ENCODE measurements around the gene SCAANT1. TPM values are rescaled to one million over a fixed set of nuclear protein-coding genes. Genes with fewer than 3 reads are reported as not detected.

The SCAANT1 gene
- total RNA-seq, 3 donors from 2014 or later (not counting 1 experiment from before 2014, with no cell fraction given) = 3.6 to 8.0 TPM; not detected in 1

DNA sequence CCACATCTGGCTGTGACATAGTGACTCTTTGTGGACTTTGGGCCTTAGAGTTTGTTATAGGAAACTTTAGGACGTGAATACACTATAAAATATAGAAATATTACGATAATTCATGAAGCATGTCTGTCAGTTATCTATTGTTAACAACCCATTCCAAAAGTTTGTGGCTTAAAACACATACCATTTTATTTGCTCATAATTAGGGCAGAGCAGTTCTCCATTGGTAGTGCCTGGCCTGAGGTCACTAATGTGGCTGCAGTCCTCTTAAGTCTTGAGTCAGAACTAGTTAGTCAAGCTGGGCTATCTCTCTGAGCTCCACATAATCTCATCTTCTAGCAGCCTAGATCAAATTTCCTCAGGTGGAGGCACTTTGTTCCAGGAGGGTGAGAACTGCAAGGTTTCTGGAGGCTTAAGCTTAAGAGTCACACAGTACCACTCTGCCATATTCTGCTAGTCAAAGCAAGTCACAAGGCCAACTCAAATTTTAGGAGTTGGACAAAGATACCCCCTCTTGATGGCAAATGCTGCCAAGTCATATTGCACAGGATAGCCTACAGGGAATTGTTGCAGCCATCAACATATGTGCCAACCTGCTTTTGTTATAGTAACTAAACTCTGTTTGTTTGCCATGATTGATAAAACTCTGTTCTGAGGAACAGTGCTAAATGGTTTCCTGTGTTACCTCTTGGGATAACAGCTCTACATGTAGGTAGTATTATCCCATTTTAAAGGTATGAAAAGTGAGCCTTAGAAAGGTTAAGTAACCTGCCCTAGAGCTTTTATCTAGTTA is 39.9 kb downstream of the SCAANT1 start:
- Histone ChIP-seq H3K27me3 (ENCODE audit: control insufficient read depth, insufficient read depth, low read length) (no peaks in the 10 kb centered on the region), H3K4me1 (ENCODE audit: control insufficient read depth, insufficient read depth, low read length) (peaks cover 8% of the 10 kb centered on the region), H3K36me3 (ENCODE audit: control insufficient read depth, insufficient read depth, low read length) (no peaks in the 10 kb centered on the region), H3K9me3 (ENCODE audit: control insufficient read depth, insufficient read depth, low read length) (no peaks in the 10 kb centered on the region), H3K4me3 (ENCODE audit: low read length) (no peak overlapping the region), H3K27ac (ENCODE audit: low read length) (no peak overlapping the region)
- DNase-seq = no peak
- no peak overlapping the region for H3K27ac Mint-ChIP-seq
- peaks cover 37 to 52% of the 10 kb centered on the region in 2 donors for H3K4me1 Mint-ChIP-seq
- intact Hi-C loops (cut with micrococcal nuclease) = no loop called here
- no peak for ATAC-seq
- no peaks in the 10 kb centered on the region for H3K36me3 Mint-ChIP-seq
- WGBS (ENCODE audit: insufficient coverage) = 100% methylated on average over 1 of the region's 2 CpGs
- TF ChIP-seq, protein P1, sequence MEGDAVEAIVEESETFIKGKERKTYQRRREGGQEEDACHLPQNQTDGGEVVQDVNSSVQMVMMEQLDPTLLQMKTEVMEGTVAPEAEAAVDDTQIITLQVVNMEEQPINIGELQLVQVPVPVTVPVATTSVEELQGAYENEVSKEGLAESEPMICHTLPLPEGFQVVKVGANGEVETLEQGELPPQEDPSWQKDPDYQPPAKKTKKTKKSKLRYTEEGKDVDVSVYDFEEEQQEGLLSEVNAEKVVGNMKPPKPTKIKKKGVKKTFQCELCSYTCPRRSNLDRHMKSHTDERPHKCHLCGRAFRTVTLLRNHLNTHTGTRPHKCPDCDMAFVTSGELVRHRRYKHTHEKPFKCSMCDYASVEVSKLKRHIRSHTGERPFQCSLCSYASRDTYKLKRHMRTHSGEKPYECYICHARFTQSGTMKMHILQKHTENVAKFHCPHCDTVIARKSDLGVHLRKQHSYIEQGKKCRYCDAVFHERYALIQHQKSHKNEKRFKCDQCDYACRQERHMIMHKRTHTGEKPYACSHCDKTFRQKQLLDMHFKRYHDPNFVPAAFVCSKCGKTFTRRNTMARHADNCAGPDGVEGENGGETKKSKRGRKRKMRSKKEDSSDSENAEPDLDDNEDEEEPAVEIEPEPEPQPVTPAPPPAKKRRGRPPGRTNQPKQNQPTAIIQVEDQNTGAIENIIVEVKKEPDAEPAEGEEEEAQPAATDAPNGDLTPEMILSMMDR (IDR thresholded peaks at IDR 0.05) = no peak
- no peaks in the 10 kb centered on the region for H3K9me3 Mint-ChIP-seq
- H3K27me3 Mint-ChIP-seq (ENCODE audit: low read depth in 2 of 2) = no peaks in the 10 kb centered on the region
- H3K4me3 Mint-ChIP-seq = no peak overlapping the region

DNA sequence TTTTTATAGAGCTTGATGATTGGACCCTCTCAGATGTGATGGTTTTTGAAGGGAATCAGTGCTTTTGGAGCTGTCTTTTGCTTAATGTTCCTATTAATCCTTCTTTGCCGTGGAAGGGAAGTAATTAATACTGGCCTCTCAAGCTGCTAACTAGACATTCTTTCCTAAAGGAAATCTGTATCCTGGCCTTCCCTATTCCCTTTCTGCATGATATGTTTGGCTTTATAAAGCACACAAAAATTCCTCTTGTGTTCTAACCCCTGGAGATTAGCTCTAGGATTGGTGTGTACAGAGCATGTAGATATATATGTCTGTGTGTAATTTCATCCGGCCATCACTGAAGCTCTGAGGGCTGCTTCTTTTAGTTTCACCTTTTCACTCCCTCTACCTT is 41.6 kb downstream of the SCAANT1 start:
- TF ChIP-seq, protein P1 (IDR thresholded peaks at IDR 0.05) = no peak
- Histone ChIP-seq H3K9me3 (ENCODE audit: control insufficient read depth, insufficient read depth, low read length) (no peaks in the 10 kb centered on the region), H3K27ac (ENCODE audit: low read length) (no peak overlapping the region), H3K27me3 (ENCODE audit: control insufficient read depth, insufficient read depth, low read length) (no peaks in the 10 kb centered on the region), H3K4me3 (ENCODE audit: low read length) (no peak overlapping the region), H3K4me1 (ENCODE audit: control insufficient read depth, insufficient read depth, low read length) (peaks cover 6% of the 10 kb centered on the region), H3K36me3 (ENCODE audit: control insufficient read depth, insufficient read depth, low read length) (peaks cover 2% of the 10 kb centered on the region)
- Mint-ChIP-seq H3K27ac (no peak overlapping the region), H3K9me3 (no peaks in the 10 kb centered on the region), H3K27me3 (ENCODE audit: low read depth in 2 of 2) (no peaks in the 10 kb centered on the region), H3K36me3 (no peaks in the 10 kb centered on the region), H3K4me1 (peaks cover 36 to 45% of the 10 kb centered on the region in 2 donors), H3K4me3 (no peak overlapping the region)
- DNase-seq (no peak), ATAC-seq (no peak)
- intact Hi-C loops (cut with micrococcal nuclease) = no loop called here
- 60% methylated on average over 1 of the region's 2 CpGs for WGBS (ENCODE audit: insufficient coverage)

DNA sequence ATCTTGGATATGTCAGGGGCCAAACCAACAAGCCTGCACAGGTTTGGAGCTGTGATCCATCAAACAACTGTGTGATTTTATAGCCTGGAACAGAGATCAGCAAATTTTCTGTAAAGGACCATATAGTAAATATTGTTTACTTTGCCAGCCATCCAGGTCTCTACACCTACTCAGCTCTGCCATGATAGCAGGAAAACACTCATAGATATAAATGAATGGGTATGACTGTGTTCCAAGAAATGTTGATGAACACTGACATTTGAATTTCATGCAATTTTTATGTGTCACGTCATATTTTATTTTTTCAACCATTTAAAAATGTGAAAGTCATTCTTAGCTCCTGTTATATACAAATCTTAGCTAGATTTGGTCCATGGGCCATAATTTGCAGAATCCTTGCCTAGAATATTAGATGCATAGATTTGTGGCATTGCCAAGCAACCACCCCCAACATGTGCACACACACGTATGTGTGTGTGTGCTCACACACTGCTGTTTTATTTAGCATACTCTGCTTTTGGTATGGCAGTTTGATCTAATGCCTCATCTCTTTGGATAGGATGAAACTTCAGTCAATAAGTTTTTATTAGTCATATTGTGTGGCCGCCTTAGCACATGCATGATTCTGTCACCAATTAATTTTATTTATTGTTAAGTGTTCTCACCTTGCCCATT is 42.1 kb downstream of the SCAANT1 start:
- H3K4me1 ChIP-seq (ENCODE audit: control insufficient read depth, insufficient read depth, low read length) = peaks cover 7% of the 10 kb centered on the region
- DNase-seq = no peak
- H3K9me3 ChIP-seq (ENCODE audit: control insufficient read depth, insufficient read depth, low read length) = no peaks in the 10 kb centered on the region
- Mint-ChIP-seq H3K36me3 (no peaks in the 10 kb centered on the region), H3K27ac (no peak overlapping the region), H3K27me3 (ENCODE audit: low read depth in 2 of 2) (no peaks in the 10 kb centered on the region), H3K4me1 (peaks cover 35 to 44% of the 10 kb centered on the region in 2 donors), H3K4me3 (no peak overlapping the region), H3K9me3 (no peaks in the 10 kb centered on the region)
- H3K27ac ChIP-seq (ENCODE audit: low read length) = no peak overlapping the region
- intact Hi-C loops (cut with micrococcal nuclease) = no loop called here
- H3K36me3 ChIP-seq (ENCODE audit: control insufficient read depth, insufficient read depth, low read length) = peaks cover 2% of the 10 kb centered on the region
- no peaks in the 10 kb centered on the region for H3K27me3 ChIP-seq (ENCODE audit: control insufficient read depth, insufficient read depth, low read length)
- no peak overlapping the region for H3K4me3 ChIP-seq (ENCODE audit: low read length)
- TF ChIP-seq, protein P1 (IDR thresholded peaks at IDR 0.05) = no peak
- WGBS (ENCODE audit: insufficient coverage) = 92% methylated on average over 2 of the region's 3 CpGs
- no peak for ATAC-seq
